GM19099 (cell line): ENCODE measurements around the gene RIC8A.
A peak's percentile ranks its signal among the peaks of the same experiment; 100 is the strongest.

Experiments
- POLR2A ChIP-seq: IDR thresholded peaks from 3 replicates; pipeline ENCODE4 v1.6.1; 2011; ENCODE audit warnings: low read depth; ENCODE audit not compliant: insufficient read length; ENCODE audit errors: extremely low read depth

RIC8A gene

GRCh38 chr11:204587-205109 is 2.9 kb upstream of the RIC8A start:
- TF ChIP-seq POLR2A = no peak

DNA sequence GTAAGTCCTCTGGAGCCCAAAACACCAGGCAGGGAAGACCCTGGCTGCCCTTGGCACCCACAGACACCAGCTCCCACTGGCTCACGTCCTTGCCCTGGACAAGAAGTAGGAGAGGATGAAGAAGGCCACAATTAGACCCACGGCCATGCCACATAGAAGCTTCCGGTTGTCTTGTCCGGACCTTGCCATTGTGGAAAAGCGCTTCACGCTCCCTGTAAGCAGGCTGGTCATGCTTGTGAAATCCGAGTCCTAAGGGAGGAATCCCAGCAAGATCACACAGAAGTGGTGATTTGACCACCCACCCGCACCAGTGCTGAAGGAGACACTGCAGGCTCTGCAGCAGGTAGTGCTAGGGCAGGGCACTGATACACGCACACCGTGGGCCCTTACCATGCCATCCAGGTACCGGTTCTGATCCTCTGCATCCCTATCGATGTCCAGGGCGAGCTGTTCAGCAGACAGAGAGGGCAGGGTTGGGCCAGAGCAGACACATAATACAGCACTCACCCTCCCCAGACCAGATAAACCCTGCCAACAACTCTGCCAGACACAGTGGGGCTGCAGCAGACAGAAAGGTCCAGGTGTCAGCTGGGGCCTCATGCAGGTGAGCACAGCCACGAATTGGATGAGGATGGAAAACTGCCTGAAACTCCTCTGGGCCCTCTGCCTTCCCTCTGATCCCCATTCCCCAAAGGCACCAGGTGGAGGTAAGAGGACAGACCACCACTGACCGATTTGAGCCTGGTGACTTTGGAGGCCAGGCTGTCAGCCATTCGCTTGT is 2.1 kb upstream of the RIC8A start:
- TF ChIP-seq POLR2A = no peak

GRCh38 chr11:206002-206384 is 1.5 kb upstream of the RIC8A start:
- TF ChIP-seq POLR2A = no peak

DNA sequence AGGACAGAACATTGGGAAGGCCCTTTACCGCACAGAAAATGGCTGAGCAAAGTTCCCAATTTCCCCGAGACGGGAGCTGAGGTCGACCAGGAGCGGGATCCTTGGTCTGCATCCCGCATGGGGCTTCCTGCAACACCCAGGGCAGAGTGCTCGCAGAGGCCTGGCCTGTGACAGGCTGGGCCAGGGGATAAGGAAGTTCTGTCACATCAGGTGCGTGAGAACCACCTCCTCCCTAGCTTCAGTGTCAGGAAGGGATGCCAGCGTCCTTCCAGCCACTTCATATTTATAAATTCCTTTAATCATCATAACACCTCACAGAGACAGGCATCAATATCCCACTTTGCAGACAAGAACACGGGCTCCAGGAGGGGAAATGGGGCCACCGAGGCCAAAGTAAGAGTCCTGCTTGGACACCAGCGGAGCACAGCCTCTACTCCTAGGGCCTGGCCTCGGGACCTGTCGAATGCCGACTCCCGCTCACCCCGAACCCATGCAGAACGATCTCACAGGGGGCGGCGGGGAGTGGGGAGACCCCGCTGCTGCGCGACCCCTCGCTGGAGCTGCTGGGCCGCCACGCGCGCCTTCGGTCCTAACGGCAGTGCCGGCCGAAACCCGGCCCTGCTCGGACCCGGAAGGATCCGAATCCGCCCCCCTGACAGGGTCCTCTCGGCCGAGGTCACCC is 841 bp upstream of the RIC8A start:
- no peak for TF ChIP-seq POLR2A

DNA sequence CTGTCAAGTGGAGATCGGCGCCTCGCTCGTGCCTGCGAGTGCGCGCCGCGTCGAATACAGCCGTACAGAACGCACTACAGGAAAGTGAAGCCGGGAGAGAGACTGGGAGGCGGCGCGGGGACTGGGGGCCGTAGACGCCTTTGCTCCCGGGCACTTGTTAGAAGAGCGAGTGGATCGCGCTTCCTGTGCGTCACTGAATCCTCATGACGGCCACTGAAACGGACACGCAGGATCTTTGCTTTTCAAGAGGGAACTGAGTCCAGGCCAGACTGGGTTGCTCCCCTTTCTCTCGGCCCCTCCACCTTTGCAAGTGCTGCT is 314 bp downstream of the RIC8A start:
- no peak for TF ChIP-seq POLR2A

DNA sequence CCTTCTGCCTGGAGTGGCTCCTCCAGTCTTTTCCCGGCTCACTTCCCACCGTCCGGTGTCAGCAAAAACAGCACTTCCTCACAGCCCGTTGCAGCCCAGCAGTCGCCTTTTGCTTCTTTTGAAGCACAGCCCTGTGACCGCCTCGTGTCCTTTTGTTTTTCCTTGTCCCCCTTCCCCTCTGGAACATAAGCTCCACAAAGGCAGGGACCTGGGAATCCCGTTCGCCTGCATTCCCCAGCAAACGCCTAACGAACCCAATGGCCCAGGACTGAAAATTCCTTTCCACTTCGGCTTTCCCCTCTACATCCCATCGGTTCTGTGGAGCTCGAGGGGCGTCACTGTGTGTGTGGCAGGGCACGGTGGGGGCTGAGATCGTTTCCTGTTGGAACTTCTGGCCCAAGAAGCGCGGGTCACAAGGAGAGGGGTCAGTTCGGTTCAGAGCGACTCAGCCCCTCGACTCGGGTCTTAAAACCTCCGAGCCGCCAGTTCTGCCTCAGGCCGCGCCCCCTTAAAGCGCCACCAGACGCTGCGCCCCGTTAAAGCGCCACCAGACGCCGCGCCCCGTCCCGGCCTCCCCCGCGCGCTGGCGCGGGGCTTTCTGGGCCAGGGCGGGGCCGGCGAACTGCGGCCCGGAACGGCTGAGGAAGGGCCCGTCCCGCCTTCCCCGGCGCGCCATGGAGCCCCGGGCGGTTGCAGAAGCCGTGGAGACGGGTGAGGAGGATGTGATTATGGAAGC is 841 bp downstream of the RIC8A start:
- TF ChIP-seq POLR2A = peak; percentile 83

GRCh38 chr11:208917-209260 is 1.4 kb downstream of the RIC8A start:
- no peak for TF ChIP-seq POLR2A

DNA sequence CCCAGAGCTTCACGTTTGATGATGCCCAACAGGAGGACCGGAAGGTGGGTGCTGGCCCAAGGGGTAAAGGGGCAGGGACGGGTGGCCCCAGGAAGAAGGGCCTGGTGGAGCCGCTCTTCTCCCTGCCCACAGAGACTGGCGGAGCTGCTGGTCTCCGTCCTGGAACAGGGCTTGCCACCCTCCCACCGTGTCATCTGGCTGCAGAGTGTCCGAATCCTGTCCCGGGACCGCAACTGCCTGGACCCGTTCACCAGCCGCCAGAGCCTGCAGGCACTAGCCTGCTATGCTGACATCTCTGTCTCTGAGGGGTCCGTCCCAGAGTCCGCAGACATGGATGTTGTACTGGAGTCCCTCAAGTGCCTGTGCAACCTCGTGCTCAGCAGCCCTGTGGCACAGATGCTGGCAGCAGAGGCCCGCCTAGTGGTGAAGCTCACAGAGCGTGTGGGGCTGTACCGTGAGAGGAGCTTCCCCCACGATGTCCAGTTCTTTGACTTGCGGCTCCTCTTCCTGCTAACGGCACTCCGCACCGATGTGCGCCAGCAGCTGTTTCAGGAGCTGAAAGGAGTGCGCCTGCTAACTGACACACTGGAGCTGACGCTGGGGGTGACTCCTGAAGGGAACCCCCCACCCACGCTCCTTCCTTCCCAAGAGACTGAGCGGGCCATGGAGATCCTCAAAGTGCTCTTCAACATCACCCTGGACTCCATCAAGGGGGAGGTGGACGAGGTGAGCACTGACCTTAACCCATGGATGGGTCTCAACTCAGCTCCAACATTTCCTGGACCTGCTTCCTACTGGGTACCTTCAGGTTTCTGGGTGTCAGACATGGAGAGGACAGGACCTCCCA is 2.0 kb downstream of the RIC8A start:
- no peak for TF ChIP-seq POLR2A

DNA sequence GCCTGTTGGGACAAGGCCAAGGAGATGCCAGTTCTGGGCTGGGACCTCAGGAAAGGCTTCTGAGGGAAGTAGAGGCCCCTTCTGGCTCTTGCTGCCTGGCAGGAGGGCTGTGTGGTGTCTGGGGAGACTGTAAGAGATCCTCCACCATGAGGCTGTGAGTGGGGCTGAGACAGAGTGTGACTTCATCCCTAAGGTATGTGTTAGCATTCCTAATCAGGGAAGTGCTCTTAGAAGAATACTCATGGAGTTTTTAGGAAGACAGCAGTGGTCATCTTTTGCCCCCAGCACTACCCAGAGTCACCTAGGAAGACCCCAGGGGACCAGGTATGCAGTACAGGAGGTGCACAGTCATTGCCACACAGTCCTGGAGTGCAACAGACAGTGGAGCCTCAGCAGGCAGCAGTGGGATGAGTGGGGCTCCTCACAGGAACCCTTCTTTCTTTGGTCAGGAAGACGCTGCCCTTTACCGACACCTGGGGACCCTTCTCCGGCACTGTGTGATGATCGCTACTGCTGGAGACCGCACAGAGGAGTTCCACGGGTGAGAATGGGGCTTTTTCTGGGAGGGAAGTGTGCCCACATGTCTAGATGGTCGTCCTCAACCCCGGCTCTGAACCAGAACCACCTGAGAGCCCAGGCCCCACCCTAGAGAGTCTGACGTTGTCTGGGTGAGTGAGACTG is 2.8 kb downstream of the RIC8A start:
- TF ChIP-seq POLR2A = no peak

GRCh38 chr11:210803-211180 is 3.3 kb downstream of the RIC8A start:
- TF ChIP-seq POLR2A = no peak

DNA sequence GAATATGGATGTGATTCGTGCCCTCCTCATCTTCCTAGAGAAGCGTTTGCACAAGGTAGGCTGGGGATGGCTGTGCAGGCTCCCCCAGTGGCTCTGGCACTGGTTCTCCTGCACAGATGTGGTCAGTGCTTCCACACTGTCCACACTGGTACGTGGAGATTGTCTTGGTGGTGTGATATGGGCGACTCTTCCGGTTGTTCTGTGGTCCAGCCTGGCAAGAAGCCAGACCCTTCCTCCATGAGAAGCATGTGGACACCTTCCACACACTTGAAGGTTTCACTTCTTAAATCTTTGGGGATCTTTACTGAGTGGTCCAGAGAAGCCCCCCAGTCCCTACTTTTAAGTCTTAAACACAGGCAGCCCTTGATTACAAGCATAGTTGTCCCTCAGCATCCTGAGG is 3.8 kb downstream of the RIC8A start:
- no peak for TF ChIP-seq POLR2A

- TF ChIP-seq POLR2A = no peak
Measured at GRCh38 chr11:211741-212140, 4.2 kb downstream of the RIC8A start.

DNA sequence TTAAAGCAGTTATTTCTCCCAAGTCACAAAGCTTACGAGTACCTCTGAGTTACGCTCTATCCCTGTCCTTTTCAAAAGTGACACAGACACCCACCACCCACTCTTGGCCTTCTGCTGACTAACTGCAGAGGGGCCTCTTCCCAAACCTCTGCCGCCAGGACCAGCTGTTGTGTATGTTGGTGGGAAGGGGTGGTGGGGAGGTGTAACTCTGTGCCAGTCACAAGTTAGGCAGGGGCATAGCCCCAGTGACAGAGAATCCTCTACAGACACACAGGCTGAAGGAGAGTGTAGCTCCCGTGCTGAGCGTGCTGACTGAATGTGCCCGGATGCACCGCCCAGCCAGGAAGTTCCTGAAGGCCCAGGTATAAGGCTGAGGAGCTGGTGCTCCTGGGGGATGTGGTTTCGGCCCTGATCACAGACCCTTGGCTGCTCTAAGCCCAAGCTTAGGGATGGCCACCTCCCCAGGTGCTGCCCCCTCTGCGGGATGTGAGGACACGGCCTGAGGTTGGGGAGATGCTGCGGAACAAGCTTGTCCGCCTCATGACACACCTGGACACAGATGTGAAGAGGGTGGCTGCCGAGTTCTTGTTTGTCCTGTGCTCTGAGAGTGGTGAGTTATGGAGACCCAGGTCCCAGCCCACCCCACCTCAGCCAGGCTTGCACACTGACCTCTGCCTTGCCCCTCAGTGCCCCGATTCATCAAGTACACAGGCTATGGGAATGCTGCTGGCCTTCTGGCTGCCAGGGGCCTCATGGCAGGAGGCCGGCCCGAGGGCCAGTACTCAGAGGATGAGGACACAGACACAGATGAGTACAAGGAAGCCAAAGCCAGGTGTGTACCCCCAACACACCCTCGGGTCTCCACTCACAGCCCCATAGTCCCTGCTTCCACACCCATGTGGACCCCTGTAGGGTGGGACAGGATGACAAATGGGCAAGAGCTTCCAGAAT is 4.9 kb downstream of the RIC8A start:
- no peak for TF ChIP-seq POLR2A
